SIG-M5 treated with dmso at 0.1 percent for 504 hours (cell line): ENCODE data around the gene NDRG2.

Source experiments
- DNase-seq: peaks from one replicate; lab custom pipeline; 2025; ENCODE audit not compliant: unreplicated experiment; lab: John Stamatoyannopoulos, UW

Gene NDRG2

DNA sequence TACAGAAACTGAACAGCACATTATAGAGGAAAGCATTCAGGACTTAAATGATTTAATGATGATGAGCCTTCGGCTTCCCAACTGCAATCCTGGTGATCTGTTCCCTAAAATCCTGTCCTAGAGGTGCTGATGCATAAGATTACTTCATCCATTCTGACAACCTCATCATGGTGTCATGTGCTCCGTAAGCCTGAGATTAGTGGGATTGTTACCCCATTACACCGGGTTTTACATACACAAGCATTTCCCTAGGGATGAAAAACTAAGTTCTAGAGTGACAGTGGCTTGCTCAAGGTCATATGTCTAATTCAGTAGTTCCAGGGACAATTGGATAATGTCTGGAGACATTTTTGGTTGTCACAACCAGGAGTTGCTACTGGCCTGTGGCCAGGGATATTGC lies 12.3 kb upstream of the NDRG2 start:
- no peak for DNase-seq

DNA sequence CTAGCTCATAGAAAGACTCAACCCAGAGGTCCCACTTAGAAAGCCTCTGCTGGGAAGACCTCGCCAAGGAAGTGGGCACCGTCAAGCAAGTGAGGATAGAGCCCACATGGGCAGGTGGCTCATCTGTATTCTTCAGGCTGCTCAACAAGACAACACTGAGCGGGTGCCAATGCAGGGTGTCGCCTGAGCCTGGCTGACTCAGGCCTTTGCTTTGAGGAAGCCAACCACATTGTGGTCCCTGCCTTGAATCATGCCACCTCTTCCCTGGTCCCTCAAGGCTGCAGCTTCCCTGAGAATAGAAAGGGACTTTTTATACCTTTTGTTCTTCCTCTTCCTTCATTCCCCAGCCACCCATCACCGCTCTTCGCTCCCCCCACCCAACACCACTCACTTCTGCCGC lies 11.9 kb upstream of the NDRG2 start:
- no peak for DNase-seq

DNA sequence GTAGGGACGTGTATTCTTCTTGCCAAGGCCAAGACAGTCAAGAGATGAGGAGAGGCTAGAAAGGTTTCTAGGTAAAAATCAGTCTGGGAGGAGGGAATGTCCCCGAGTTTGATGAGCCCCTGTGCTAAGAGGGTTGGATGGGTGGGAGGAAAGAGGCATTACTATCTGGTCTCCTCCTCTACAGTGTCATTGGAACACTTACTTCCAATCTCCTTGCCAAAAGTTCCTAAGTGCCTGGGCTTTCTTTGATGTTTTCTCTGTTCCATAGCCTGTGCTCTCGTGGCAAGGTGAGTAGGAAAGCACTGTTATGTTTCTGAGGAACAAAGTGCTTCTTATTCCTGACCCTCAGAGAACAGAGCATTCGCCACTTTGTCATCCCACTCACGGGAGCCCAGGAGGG lies 9.8 kb upstream of the NDRG2 start, which contains the start of gene RNASE13:
Gene RNASE13 (minus strand): TSS at position 101 of the 400 bp plus-strand sequence. CDS start 519 bp downstream, outside the sequence.
- no peak for DNase-seq

DNA sequence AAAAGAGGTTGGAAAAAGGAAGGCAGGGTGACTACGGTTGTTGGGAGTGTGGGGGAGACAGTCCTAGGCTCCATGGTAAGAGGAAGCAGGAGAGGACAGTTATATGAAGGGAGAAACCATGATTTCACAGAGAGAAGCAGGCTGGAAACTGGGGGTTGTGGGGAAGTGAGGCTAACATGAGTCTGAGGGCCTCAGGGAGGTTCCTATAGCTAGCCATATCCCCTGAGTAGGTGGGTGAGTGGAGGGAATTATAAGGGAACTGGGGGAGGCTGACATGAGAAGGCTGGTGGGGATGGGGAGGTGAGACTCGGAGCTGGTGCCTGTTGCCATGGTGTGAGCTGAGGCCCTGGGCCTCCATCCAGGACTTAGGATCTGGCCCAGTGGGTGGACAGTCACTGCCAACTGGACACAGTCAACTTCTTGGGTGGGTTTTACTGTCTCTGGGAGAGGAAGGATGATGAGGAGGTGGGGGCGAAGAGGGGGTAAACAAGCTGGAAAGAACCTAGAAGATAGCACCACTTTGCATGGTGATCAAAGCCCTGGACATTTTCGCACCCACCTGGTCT lies 8.4 kb upstream of the NDRG2 start:
- DNase-seq, result no peak

DNA sequence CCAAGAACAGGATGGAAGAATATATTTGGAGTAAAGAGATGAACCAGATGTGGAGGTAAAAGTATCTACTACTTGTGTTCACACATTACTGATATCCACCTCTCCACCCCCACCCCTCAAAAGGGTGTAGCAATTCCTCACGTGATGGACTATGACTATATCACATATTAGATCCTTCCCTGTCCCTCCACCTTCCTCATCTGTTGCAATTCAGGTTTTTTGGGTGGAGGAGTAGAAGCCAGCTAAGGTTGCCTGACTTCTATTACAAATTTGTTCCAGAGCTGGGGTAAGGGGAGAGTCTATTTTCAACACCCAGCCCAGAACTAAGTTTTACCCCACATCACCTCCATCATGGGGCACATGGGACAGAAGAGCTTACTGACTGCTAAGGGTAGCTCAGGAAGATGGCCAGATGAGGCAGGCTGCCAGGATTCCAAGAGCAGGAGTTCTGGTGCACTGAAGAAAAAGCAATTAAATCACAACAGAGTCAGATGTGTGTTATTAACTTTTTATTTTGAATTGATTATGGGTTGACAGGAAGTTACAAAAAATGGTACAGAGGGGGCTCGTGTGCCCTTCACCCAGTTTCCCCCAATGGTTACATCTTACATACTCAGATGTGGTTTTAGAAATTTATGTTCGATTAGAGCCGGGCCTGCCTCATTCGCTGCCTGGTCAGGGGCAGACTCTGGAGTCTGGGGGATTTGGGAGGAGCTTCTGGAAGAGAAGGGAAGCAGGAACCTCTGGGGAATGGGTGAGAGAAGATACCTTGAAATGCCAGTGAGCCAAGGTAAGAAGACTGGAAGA lies 7.7 kb upstream of the NDRG2 start:
- DNase-seq, result no peak

DNA sequence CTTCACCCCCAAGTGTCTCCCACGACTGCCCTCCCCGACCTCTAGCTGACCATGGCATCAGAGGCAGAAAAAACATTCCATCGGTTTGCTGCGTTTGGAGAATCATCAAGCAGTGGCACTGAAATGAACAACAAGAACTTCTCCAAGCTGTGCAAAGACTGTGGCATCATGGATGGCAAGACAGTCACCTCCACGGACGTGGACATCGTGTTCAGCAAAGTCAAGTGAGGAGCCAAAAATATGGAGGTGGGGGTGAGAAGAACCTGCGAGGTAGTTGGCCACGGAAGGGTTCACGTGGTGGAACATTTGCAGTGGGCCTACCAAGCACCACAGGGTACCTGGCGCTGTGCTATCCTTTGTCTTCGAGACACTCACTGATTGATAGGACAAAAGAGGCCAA lies 5.7 kb upstream of the NDRG2 start:
- no peak for DNase-seq

DNA sequence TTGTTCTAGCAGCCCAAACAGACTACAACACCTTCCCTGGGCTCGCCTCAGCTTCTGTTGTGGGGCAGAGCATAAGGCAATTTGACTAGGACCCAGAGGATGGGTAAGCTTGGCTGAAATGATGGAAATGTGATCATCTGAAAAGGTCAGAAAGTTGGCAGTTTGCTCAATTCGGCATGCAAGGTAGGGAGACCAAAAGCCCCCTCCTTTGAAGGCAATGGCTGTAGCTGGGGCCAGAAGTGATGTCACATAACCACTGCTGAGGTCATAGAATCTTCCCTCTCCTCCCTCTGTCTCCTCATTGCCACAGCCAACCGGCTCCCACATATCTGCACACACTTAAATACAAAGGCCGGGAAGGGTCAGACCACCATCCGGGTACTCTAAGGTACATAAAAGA lies 5.1 kb upstream of the NDRG2 start, which contains the start of gene TPPP2:
Gene TPPP2 (plus strand): TSS at position 301 of the 400 bp plus-strand sequence. CDS start 365 bp downstream, outside the sequence.
- DNase-seq, result no peak

DNA sequence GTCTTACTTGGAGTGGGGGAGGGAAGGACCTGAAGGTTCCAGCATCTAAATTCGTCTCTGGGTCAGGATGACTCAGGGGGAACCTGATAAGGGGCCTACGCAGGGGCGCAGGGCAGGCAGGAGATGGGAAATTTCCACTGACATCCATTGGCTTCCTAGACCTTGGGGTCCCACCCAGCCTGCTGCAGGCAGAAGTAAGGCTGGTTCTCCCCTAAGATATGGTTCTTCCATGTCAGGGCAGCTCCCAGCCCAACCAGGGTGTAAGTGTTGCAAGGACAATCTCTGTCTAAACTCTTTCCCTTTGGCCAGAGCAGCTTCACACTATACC lies 2.1 kb upstream of the NDRG2 start:
- DNase-seq, result no peak

DNA sequence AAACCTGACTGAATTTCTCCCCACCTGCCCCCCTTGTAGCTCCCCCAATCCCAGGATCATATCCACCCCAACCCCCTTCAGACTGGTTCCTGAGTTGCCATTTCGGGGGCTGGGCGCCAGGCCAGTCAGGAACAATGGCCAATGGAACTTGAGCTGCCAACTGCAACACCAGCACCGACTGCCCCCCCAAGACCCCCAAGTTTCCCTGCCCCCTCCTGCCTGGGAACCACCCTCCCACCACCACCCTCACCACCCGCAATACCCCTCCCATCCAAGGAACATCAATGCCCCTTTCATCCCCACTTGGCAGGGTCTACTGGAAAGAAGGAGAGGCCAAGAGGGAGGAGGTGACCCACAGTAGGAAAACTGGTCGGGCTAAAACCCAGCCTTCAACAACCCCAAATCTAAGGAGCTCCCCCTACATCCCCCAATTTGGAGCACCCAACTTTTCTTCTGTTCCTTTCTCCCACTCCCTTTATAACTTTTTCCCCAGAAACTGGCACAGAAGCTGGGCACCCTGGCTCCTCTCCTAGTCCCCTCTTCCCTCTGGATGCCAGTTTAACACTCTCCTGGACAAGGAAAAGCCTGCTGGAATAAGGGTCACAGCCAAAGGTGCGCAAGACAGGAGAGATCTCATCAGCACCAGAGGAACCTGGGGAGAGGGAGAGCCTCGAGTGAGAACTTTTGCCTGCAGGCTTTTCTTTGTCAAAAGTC lies 1.6 kb upstream of the NDRG2 start:
- no peak for DNase-seq

DNA sequence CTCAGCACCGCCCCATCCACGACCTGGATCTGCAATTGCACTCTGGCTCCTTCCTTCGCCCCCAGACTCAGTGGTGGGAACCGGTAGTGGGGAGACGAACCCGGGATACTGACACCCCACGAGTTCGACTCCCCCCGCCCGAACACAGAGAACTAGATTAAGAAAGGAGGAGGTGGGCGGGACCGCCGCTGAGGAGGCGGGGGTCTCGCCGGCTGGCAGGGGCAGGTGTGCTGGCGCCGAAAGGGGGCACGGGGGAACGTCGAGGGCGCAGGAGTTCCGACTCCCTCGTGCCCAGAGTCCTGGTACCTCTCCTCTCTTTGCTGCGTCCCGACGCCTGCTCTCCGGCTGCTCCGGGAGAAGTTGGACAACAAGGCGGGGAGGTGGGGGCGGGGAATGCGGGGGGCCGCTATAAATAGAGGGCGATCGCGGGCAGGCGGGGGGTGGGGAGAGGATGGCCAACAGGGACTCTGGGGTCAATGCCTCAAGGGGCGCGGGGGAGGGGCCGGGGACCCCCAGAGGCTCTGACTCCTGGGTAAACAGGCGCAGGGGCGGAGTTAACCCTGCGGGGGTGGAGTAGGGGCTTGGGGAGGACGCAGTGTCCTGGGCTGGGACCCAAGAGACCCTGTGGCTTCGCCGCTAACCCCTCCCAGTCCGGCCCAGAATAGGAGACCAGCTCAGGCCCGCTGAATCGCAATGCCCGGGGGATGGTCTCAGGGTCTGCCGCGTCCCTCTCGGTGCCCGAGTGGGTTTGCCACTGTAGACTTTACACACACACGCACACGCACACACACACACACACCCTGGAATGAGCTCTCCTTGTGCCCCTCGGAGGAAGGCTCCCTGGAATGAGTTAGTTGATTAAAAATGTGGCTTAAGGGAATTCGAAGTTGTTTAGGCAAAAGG lies 761 bp upstream of the NDRG2 start:
- DNase-seq, result no peak

DNA sequence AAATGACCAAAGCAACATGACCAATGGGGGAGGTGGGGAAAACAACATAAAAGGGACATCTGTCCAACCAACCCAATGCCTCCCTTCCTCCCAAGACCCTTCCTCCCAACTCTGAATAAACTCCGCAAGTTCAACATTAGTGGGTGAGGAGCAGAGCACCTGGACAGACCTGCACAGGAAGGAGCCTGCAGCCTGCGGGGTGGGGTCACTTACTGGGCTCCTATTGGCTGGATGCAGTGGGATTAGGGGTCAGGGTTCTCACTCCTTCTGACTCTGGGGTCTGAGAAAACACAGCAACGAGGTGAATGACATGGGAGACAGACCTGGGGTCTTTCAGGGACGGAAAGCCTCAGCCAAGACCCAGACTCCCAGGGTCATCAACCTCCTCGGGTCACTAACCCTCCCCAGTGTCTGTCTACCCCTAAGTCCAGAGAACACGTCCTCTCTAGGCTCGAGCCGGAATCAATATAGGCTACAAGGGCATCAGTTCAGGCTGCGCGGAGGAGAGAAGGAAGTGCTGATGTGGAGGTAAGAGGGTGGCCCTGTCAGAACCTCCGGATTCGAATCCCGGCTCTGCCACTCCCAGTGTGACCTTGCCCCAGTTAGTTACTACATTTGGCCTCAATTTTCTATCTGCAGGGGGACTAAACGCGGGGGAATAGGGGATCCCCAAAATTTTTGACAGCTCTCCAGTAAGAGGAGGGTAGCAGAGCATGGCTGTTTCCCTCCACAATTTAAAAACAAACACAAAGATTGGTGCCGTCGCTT lies 860 bp downstream of the NDRG2 start:
- DNase-seq, result no peak

DNA sequence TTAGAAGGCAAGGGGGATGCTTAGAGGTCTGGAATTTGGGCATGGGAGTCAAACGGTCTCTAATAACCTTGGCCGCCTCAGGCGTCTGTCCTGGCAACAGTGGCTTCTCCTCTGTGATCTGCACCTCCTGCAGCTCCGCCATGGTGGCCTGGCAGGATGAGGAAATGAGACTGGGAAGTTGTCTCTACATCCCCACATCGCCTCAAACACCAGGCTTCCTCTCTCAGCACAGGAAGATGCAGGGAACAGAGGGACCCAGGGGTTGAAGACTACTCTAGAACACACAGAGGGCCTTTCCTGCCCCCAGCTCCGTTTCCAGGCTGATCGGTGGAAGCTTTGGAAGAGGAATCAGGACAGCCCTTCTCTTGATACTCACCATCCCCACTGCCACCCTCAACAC lies 1.7 kb downstream of the NDRG2 start:
- DNase-seq, result no peak

DNA sequence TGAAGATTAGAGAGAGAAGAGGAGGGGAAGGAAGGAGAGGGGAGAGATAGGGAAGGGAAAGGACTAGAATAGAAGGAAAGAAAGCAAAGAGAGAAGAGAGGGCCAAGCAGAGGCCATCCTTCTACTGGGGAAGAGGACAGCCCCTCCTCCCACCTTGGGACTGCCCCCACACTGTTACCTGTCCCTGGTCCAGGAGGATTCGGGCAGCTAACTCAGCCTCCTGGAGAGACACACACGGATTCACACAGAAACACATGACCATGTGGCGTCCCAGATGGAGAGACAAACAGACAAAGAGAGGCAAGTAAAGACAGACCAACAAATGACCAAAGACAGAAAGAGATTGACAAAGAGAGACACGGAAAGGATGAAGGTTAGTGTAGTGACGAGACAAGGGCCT lies 2.2 kb downstream of the NDRG2 start:
- DNase-seq, result no peak

DNA sequence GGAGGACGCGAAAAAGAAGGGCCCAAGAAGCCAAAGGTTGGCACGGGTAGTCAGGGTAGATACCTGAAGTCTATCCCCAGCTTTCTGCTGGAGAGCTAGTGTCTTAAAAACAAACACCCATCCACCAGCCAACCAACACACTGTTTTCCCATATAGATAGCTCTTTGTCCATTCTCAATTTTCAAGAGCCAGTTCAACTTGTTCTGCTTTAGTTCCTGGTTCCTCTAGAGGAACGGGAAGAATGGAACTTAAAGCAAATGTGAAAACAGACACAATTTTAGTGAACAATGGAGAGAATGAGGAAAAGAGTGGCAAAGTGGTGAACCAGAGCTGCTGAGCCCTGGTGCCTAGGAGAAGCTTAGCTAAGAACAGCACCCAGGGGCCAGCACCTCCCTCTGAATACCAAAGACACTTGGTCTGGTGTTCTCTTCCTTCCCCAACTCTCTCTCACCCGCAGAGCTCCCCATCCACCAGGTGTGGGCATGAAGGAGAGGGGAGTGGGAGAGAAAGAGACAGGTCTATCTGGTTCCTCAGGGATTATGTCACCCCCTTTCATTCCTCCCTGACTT lies 3.8 kb downstream of the NDRG2 start:
- no peak for DNase-seq

DNA sequence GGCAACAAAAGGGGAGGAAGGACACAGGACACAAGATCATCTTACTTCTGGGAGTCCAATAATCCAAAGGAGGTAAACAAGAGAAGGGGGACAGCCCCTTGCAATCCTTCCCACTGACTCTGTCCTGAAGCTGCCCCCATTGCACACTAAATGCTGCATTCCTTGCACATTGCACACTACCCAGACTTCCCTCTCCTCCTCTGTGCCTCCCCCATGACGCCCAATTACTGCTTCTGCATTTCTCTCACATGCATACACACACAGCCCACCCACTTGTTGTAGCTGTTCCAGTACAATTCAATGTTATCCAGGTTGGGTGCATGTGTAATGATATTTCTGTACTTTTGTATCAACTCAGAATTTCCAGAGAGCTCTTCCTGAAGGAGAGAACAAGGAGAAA lies 5.5 kb downstream of the NDRG2 start:
- DNase-seq, result no peak

DNA sequence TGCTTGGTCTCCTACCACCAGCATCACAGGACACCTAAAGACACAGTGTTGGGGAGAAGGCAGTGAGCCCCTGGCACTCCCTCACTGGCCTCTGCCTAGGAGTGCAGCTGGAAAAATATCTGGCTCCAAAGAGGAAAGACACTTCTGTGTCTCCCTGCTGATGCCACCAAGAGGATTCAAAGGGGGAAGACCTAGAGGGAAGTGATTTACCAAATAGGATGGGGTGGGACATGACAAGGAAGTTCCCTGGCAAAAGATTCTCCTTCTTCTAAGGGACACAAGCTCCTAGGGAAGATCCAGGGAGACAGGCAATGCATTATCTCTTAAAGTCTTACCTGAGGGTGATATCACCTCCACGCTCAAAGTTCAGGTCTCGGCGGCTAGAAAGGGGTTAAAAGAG lies 6.1 kb downstream of the NDRG2 start:
- no peak for DNase-seq

DNA sequence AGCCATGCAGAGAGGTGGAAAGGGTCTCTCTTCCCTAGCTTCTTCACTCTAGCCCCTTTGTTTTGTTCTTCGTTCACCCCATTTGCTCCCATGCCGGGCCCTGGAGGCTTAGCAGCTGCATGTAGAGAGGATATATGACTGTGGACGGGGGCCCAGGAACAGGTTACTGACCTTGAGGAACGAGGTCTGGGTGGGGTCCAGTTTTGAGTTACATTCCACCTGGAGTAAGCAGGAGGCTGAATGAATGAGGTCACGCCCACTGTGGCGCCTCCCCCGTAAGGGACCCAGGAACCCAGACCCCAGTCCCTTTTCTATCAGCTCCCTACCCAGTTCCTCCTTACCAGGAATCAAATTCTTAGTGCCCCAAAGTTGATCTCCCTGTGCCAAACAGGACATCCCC lies 6.6 kb downstream of the NDRG2 start:
- DNase-seq, result no peak

DNA sequence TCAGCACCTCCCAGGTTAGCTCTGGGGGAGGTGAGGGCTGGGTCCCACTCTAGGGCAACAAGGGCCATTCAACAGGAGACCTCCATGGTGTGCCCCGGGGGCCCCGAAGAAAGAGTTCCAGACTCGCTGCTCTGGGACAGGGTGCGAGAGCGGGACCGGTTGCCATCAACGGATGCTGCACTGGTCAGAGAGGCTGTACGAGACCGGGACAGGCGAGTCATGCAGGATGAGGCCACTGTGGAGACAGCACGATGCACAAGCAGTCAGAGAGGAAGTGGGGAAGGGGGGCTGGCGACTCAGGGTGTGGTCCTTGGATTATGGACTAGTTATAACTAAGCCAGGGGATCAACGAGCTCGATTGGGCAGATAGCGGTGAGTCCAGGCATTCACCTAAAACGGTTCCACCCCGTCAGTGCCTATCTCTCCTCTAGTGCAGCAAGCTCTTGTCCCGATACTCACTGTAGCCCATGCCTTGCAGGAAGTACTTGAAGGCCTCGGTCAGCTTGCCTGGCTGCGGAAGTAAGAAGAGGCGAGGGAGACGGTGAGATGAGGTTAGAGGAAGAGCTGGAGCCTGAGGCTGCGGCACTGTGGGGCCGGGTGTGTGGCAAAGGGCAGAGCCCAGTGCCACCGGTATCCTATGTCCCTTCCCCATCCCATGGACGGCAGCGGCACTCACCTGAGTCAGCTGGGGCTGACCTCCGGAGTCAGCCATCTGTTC lies 7.2 kb downstream of the NDRG2 start:
- DNase-seq, result no peak

DNA sequence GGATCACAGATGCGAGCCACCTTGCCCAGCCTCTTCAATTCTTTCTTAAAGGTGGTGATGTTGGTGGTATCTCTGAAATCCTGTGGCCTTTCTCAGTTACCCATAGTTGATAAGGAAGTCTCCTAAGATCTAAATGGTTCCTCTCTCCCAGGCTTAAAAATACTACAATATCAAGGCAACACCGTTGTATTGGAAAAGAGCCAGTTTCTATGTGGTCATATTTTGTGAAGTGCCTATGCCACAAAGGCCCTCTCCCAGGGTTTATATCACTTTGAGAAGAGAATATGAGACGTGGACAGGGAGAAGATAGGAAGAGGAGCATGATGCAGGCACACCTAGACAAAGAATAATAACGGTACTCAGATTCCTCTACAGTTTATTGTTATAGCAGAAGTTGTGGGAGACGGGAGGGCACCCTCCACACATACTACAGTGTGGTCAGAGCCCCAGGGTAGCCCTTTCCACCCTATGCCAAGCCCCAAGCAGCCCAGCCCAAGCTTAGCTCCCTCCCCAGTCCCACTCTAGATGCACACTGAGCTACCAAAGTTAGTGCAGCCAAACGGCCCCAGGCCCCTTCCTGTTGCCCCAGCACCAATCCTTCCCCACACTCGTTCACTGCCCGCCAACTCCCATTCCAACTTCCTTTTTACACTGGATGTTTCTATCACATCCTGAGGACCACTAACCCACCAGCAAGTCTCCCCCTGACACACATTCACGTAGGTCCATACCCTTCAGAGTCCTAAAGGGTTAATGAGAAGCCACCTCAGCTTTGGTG lies 8.3 kb downstream of the NDRG2 start:
- DNase-seq, result no peak
